HL-60/S4 treated with phorbol 12-myristate 13-acetate at 8.2 ng/mL for 4 days and 3 days (cell line): Measurements from ENCODE around the gene TBL1X.
"Not testable (repeated sequence)": the region's sequence is repeated elsewhere in the genome, so short reads cannot be mapped to it uniquely, and the experiment has no call there.

Experiments
- in situ Hi-C: fragments of 300-500 bp; cut with MboI; formaldehyde crosslinking; loops from 2 replicates; pipeline ENCODE4 v1.15.0; 2022; ENCODE audit warnings: low sequenced_read_pairs

TBL1X gene

DNA sequence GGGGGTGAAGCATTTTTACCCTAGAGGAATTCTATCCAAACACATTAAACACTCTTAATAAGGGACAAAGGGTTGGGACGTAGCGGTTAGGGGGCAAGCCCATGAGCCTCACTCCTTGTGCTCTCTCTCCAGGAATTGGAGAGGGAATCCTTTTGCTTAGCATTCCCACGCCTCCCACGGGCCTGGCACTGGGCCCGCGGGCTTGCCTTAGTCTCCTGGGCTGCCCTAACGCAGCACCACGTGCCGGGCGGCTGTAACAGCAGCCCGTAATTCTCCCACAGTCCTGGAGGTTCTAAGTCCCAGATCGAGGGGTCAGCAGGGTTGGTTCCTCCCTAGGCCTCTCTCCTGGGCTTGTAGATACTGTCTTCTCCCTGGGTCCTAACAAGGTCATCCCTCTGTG, 67.5 kb downstream of the TBL1X start:
- in situ Hi-C loops: no loop called here

- in situ Hi-C loops: no loop called here
Observed at GRCh38 chrX:9533611-9534010, 68.8 kb downstream of the TBL1X start.

- in situ Hi-C loops: no loop called here
Observed at GRCh38 chrX:9534686-9535085, 69.8 kb downstream of the TBL1X start.

- in situ Hi-C loops: no loop called here
Observed at GRCh38 chrX:9535101-9535500, 70.2 kb downstream of the TBL1X start.

DNA sequence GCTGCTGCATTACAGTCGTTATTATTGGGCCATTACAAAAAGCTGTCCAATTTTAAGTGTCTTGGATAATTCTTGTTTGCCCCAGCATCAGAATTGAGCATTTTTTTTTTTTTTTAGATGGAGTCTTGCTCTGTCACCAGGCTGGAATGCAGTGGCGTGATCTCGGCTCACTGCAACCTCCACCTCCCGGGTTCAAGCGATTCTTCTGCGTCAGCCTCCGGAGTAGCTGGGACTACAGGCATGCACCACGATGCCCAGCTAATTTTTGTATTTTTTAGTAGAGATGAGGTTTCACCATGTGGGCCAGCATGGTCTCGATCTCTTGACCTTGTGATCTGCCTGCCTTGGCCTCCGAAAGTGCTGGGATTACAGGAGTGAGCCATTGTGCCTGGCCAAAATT, 71.3 kb downstream of the TBL1X start:
- in situ Hi-C loops: not testable (repeated sequence)

- in situ Hi-C loops: no loop called here
Observed at GRCh38 chrX:9537781-9538180, 72.9 kb downstream of the TBL1X start.

DNA sequence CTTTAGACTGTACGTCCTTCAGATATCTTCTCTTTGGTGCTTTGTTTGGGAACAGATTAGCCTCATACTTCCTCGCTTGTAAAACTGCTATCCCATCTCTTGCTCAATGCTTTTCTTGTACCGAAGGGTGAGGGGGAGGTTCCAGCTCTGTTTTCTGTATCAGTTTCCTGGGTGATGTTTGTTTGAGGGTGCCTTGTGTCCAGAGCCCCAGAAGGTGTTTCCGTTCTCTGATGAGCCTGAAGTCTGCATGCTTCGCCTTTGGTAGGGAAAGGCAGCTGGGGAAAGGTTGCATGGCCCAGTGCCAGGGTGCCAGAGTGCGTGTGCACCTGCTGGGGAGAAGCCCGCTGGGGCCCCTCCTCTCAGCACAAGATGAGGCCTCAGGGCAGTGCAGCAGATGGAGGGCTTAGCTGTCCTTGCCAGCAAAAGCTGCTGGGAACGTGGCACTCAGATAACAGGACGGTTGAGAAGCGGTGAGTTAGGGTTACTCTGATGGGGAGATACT, 73.7 kb downstream of the TBL1X start:
- in situ Hi-C loops: no loop called here

DNA sequence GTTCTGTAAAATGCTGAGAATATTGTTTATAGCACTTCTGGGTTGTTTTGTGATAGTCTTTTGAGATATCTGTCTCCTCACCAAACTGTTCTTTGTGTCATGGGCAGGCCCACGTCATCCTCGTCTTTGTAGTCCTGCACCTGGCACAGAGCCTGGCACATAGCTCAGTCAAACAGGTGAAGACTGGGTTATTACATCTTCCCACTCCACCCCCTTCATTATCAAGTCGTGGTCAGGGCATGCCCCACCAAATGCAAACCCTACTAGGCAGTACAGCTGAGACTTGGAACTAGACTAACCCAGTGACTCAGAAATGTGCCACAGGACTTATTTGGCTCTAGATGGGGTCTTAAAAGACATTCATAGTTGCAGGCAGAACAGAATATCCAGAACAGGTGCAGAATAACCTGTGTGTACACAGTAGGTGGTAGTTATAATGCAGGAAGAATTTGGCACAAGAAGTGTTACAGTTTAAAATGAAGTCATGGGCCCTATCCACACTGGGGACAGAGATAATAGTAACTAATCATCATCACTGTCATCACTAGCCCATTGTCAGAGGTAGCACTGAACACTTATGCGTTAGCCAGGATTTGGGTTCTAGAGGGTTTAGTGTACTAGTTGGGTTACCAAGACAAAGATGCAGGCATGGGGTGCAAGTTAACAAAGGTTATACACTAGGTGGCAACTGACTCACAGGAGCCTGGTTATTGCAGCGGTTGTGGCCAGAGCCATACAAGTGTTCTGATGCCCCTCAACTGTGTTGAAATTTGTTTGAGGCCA, 74.9 kb downstream of the TBL1X start:
- in situ Hi-C loops: no loop called here

- in situ Hi-C loops: no loop called here
Observed at GRCh38 chrX:9542106-9542760, 77.4 kb downstream of the TBL1X start.

DNA sequence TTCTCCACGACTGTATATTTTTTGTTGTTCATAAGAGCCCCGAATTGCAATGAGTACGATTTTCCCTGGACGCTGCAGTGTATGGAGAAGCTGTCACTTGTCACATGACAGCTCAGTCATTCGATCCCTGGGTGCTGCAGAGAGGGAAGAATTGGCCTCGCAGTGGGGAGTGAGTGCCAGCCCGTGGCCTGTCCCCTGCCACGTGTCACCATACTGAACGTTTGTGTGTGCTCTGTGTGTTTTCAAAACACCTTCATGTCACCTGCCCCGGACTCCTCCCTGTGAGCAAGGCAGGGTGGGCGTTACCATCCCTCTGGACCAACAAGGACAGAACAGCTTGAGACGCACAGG, 77.9 kb downstream of the TBL1X start:
- in situ Hi-C loops: no loop called here

DNA sequence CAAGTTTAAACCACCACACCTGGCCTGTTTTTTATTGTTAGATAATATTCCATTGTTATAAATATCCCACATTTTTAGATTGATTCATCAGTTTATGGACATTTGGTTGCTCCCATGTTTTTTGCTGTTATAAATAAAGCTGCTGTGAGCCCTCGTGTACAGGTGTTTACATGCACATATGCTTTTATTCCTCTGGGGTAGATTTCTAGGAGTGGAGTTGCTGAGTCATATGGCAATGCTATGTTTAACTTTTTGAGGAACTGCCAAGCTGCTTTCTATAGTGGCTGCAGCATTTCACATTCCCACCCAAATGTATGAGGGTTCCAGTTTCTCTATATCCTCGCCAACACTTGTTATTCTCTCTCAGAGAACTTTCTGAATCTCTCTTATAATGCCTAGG, 90.5 kb downstream of the TBL1X start:
- in situ Hi-C loops: no loop called here

- in situ Hi-C loops: no loop called here
Observed at GRCh38 chrX:9557091-9557490, 92.2 kb downstream of the TBL1X start.

DNA sequence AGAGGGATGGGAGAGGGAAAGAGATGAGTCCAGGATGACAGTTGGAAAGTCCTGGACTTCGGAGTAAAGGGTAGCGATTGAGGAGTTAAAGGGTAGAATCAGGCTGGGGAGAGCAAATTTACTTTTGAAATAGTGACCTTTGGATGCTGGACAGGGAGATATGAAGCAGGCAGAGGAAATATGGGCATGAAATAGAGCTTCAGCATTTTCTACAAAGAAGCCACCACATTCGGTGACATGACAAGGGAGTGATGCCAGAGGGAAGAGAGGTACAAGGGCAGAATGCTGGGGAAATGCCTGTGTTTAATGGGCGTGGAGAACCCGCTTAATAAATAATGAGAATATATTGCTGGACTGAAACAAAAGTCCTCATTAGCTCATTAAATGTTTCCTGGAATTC, 92.7 kb downstream of the TBL1X start:
- in situ Hi-C loops: no loop called here

DNA sequence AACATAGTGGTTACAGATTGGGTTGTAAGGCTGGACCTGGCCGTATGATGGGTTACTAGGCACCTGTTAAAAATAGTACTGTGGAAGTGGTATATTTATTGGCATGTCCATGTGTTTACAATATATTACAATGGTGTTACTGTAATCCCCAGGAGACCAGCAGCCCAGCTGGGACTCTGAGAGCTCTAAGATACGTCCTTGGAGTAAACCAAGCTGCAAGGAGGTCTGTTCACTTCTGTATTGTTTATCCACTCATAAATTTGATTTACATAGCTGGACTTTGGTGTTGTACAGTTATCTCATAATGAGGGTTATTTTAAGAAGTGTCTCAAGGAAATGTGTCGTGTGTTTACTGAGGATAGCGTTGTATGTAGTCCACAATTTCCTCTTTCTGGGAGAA, 93.8 kb downstream of the TBL1X start:
- in situ Hi-C loops: no loop called here

DNA sequence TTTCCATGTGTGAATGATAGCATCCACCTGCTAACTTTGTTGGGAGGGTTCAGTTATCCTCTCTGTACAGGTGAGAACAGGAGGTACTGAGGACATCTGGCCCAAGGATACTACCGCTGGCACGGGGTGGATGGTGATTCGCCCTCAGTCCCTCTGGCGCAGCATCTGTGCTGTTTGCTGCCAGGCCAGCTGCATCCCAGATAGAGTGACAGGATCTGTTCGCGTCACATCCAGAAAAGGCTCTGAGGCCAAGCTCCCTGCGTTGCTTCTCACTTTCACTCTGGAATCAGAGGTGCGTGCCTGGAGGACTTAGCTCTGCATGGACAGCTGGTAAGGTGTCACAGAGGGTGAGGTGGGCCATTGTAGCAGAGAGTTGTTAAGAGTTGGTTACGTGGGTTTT, 95.4 kb downstream of the TBL1X start:
- in situ Hi-C loops: no loop called here

GRCh38 chrX:9561199-9561598, 96.3 kb downstream of the TBL1X start:
- in situ Hi-C loops: no loop called here

DNA sequence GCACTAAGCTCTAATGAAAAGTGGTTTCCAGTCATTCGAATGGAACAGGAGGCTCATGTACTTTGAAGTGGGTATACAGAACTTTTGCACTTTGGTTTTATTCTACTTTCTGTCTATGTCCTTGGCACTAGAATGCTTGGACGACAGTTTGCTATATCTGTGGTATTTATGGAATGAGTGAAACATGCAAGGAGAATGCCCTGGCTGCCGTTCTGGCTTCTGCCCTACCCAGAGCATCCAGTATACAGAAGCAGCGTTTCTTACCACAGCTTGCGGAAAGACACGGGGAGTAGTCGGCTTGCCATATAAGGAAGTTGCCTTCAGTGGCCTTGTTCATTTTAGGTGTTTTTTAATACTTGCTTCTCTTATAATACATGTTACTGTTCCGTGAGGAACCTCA, 98.0 kb downstream of the TBL1X start:
- in situ Hi-C loops: no loop called here

GRCh38 chrX:9566150-9566621, 101.3 kb downstream of the TBL1X start:
- in situ Hi-C loops: no loop called here

- in situ Hi-C loops: no loop called here
Observed at GRCh38 chrX:9569876-9570301, 105.0 kb downstream of the TBL1X start.

- in situ Hi-C loops: no loop called here
Observed at GRCh38 chrX:9573282-9574106, 108.6 kb downstream of the TBL1X start.

- in situ Hi-C loops: no loop called here
Observed at GRCh38 chrX:9576059-9576458, 111.2 kb downstream of the TBL1X start.

DNA sequence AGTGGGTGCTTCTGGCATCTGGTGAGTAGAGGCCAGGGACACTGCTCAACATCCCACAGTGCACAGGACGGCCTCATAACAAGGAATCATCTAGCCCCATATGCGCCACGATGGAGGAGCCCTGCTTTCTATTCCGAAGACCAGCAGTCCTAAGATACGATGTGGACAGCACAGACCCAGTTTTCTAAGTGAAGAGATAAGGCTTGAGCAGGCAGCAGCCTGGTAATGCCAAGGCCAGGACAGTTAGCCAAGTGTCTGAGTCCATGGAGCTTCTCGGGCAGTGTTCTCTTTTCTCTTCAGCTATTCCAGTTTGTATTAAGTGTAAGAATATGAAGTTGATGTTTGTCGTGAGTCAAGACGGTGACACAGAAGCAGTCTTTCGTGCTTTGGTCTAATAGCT, 112.7 kb downstream of the TBL1X start:
- in situ Hi-C loops: no loop called here
